RWPE1 (cell line): ENCODE results near the gene TMEM235.

ENCODE experiments used
- CTCF ChIA-PET: fragments of 350-600 bp; sonication (Branson Sonifier 250); formaldehyde crosslinking; extraction: SDS; loops from one replicate; lab custom pipeline; 2021; lab: Yijun Ruan, JAX
- POLR2A ChIA-PET: fragments of 400-600 bp; formaldehyde crosslinking; extraction: SDS; loops from one replicate; lab custom pipeline; 2020; ENCODE audit warnings: antibody characterized with exemption; ENCODE audit not compliant: low non-redundant PET; lab: Yijun Ruan, JAX
- DNase-seq: peaks from one replicate; pipeline ENCODE4 v3.0.0; 2012; ENCODE audit warnings: low spot score
- H3K27ac ChIP-seq: fragments of 450-650 bp; 2 replicates; pipeline ENCODE4 v1.5.1; 2017
- CTCF ChIP-seq: fragments of 450-650 bp; conservative IDR thresholded peaks from 2 replicates; pipeline ENCODE4 v1.5.1; 2017; ENCODE audit warnings: low read depth, mild to moderate bottlenecking

Gene TMEM235

GRCh38 chr17:78267253-78268073, 36.0 kb downstream of the TMEM235 start:
- no peak overlapping the region for H3K27ac ChIP-seq
- ChIA-PET CTCF (interaction anchor here (0.7 kb wide), 1 partner anchor 17 kb away, joined by 3 read pairs; no protein-coding TSS in a partner anchor), POLR2A (no interaction called here)
- TF ChIP-seq CTCF: no peak
- no peak for DNase-seq

- DNase-seq: no peak
- TF ChIP-seq CTCF: no peak
- ChIA-PET CTCF (interaction anchor here (0.5 kb wide), 1 partner anchor 456 kb away, joined by 4 read pairs; no protein-coding TSS in a partner anchor), POLR2A (no interaction called here)
- H3K27ac ChIP-seq: no peak overlapping the region
Measured at GRCh38 chr17:78268191-78268874, 36.9 kb downstream of the TMEM235 start.

- CTCF ChIA-PET: interaction anchor here (0.5 to 1.6 kb wide), 4 partner anchors 18 to 455 kb away, joined by 3 to 5 read pairs (median 4); no protein-coding TSS in a partner anchor
- H3K27ac ChIP-seq: no peak overlapping the region
- DNase-seq: no peak
- TF ChIP-seq CTCF: no peak
- POLR2A ChIA-PET: interaction anchor here (0.6 kb wide), 1 partner anchor 113 kb away, joined by 3 read pairs; no protein-coding TSS in a partner anchor
Measured at GRCh38 chr17:78268951-78269905, 37.8 kb downstream of the TMEM235 start.

GRCh38 chr17:78269955-78270381, 38.5 kb downstream of the TMEM235 start:
- CTCF ChIA-PET: interaction anchor here (0.6 to 1.6 kb wide), 3 partner anchors 19 to 167 kb away, joined by 3 to 5 read pairs (median 4); no protein-coding TSS in a partner anchor
- no peak for DNase-seq
- no peak overlapping the region for H3K27ac ChIP-seq
- TF ChIP-seq CTCF: no peak
- POLR2A ChIA-PET: no interaction called here

GRCh38 chr17:78271419-78272170, 40.2 kb downstream of the TMEM235 start:
- CTCF ChIA-PET: interaction anchor here (0.7 to 1.0 kb wide), 2 partner anchors 17 to 150 kb away, joined by 3 read pairs; no protein-coding TSS in a partner anchor
- no peak overlapping the region for H3K27ac ChIP-seq
- no peak for TF ChIP-seq CTCF
- no peak for DNase-seq
- POLR2A ChIA-PET: no interaction called here
